Gastrocnemius medialis (tissue), 4 donors: Measurements from ENCODE around the gene NSUN2. TPM values are rescaled to one million over a fixed set of nuclear protein-coding genes. Genes with fewer than 3 reads are reported as not detected.

Source experiments
- ATAC-seq, 2 donors: fragments of 150-250 bp; one replicate each; pipeline ENCODE4 v1.9.1; 2016
- DNase-seq, 2 donors: peaks; one replicate each; pipeline ENCODE4 v3.0.0-alpha.2; 2019
- H3K27ac ChIP-seq, 4 donors: fragments of 200-600 bp; sonication (generic); 1 replicate in 1 of 4; 2 replicates in 3 of 4; pipeline ENCODE4 v1.5.1; 2016 to 2018; ENCODE audit warnings: mild to moderate bottlenecking in 2 of 4, moderate library complexity in 1 of 4
- H3K27me3 ChIP-seq, 3 donors: fragments of 200-600 bp; sonication (generic) in 2 of 3; 1 replicate in 1 of 3; 2 replicates in 2 of 3; pipeline versions ENCODE4 v1.5.1 to v1.6.0; 2016 to 2019; ENCODE audit warnings: mild to moderate bottlenecking in 1 of 3, moderate library complexity in 1 of 3
- H3K36me3 ChIP-seq, 2 donors: fragments of 200-600 bp; sonication (generic) in 1 of 2; one replicate each; pipeline ENCODE4 v1.5.1; 2017 to 2018
- H3K4me1 ChIP-seq, 2 donors: fragments of 200-600 bp; sonication (generic) in 1 of 2; one replicate each; pipeline ENCODE4 v1.5.1; 2016 to 2017; ENCODE audit warnings: mild to moderate bottlenecking in 2 of 2
- H3K4me3 ChIP-seq, 4 donors: fragments of 200-600 bp; sonication (generic) in 3 of 4; 1 replicate in 1 of 4; 2 replicates in 3 of 4; pipeline ENCODE4 v1.5.1; 2016 to 2019; ENCODE audit warnings: mild to moderate bottlenecking in 2 of 4
- H3K9me3 ChIP-seq, 3 donors: fragments of 200-600 bp; sonication (generic) in 2 of 3; 1 replicate in 1 of 3; 2 replicates in 2 of 3; pipeline ENCODE4 v1.5.1; 2016 to 2019
- POLR2A ChIP-seq, 2 donors: fragments of 450-650 bp; IDR thresholded peaks; one replicate each; pipeline ENCODE4 v1.6.1; 2017; ENCODE audit warnings: antibody characterized with exemption in 2 of 2, mild to moderate bottlenecking in 2 of 2, moderate library complexity in 2 of 2
- in situ Hi-C, 4 donors: fragments of 200-750 bp; cut with MboI; loops; one replicate each; pipeline versions ENCODE4 v1.15.0 to v1.8.0; 2017; ENCODE audit warnings: low sequenced_read_pairs in 4 of 4
- intact Hi-C: fragments of 100-400 bp; cut with DNase I; formaldehyde crosslinking; loops from one replicate; pipeline ENCODE4 v1.15.1; 2023; ENCODE audit warnings: low total_unique reads
- total RNA-seq, 4 donors: library from RNA; depleted of rRNA; stranded (reverse); fragments of >200 nt; gene quantifications; one replicate each; pipeline versions ENCODE4 v1.1.0 to v1.2.3, GENCODE V29; 2016
- TF ChIP-seq, protein P1 (sequence below), 5 experiments: fragments of 450-650 bp in 3 of 5; fragments of 200-600 bp in 2 of 5; sonication (generic) in 2 of 5; IDR thresholded peaks in 4 of 5; conservative IDR thresholded peaks in 1 of 5; 1 replicate in 4 of 5; 2 replicates in 1 of 5; pipeline ENCODE4 v1.5.1; 2016 to 2019; ENCODE audit warnings: antibody characterized with exemption in 5 of 5, mild to moderate bottlenecking in 3 of 5, moderate library complexity in 3 of 5

NSUN2 gene
- total RNA-seq, 4 donors from 2014 or later: 29.4 to 45.9 (median 38.0) TPM

DNA sequence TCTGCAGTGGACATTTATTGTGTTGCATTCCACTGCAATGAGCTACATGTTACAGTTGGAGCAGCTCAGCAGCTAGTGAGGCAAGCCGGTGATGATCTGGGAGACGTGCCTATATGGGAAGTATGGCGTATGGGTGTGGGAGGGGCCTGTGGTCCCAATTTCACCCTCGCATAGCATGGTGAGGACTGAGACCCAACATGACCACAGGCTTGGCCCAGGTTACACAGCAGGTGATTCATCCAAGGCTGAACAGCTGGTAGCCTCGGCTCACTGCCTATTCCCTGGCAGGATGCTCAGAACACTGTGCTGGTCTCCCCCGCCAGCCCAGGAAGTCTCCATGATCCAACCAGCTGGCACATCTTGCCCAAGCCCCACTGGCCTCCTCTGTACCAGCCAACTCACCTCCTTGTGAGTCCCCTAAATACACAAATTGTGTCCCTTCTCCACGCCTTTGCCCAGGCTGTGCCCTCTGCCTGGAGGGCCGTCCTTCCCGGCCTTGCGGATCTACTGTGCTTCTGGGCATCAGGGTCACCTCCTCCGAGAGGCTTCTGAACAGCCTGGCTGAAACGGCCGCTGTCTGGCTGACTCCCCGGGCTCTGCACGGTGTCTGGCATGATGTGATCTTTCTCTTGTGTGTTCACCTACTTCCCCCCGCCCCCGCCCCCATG, 81.4 kb downstream of the NSUN2 start:
- DNase-seq: peak; percentile 93 to 97
- TF ChIP-seq, protein P1, sequence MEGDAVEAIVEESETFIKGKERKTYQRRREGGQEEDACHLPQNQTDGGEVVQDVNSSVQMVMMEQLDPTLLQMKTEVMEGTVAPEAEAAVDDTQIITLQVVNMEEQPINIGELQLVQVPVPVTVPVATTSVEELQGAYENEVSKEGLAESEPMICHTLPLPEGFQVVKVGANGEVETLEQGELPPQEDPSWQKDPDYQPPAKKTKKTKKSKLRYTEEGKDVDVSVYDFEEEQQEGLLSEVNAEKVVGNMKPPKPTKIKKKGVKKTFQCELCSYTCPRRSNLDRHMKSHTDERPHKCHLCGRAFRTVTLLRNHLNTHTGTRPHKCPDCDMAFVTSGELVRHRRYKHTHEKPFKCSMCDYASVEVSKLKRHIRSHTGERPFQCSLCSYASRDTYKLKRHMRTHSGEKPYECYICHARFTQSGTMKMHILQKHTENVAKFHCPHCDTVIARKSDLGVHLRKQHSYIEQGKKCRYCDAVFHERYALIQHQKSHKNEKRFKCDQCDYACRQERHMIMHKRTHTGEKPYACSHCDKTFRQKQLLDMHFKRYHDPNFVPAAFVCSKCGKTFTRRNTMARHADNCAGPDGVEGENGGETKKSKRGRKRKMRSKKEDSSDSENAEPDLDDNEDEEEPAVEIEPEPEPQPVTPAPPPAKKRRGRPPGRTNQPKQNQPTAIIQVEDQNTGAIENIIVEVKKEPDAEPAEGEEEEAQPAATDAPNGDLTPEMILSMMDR (IDR thresholded peaks at IDR 0.05 in 4 of 5, conservative IDR thresholded peaks at IDR 0.05 in 1 of 5): no peak
- TF ChIP-seq POLR2A (IDR thresholded peaks at IDR 0.05): peak in 1 of 2 donors; percentile 50
- Histone ChIP-seq H3K36me3 (no peaks in the 10 kb centered on the region), H3K27ac (peak overlapping the region; percentile 82 to 88 (median 84)), H3K9me3 (no peaks in the 10 kb centered on the region), H3K4me3 (peak overlapping the region in 3 of 4 donors; percentile 10 to 41 (median 25)), H3K4me1 (peaks cover 15 to 16% of the 10 kb centered on the region in 2 donors), H3K27me3 (no peaks in the 10 kb centered on the region)
- peak; percentile 93 for ATAC-seq
- intact Hi-C loops (loop anchor here (1.0 to 2.0 kb wide), 3 partner anchors 23 to 129 kb away; no protein-coding TSS in a partner anchor), in situ Hi-C loops (loop anchor here in 1 of 4 donors (10.0 kb wide), 1 partner anchor 97 kb away; no protein-coding TSS in a partner anchor)

DNA sequence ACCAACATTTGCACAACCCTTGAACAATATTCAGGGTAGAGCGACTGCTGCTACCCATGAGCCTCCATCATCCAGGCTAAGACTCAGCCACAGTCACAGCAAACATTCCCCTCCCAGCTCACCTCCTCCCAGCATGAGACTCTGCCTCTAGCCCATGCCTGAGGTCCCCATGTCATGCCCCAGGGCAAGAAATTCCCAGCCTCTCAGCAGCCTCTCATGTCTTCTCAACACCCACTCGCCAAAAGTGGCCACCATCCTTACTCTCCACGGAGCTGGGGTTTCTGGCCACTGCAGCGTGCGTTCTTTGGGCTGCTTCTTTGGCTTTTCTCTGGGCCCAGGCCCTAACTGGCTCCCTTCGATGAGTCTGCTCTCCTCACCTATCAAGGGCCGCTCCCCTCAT, 82.2 kb downstream of the NSUN2 start:
- DNase-seq: no peak
- Histone ChIP-seq H3K27me3 (no peaks in the 10 kb centered on the region), H3K27ac (peak overlapping the region; percentile 82 to 88 (median 84)), H3K36me3 (no peaks in the 10 kb centered on the region), H3K4me3 (no peak overlapping the region), H3K4me1 (peaks cover 23% of the 10 kb centered on the region in 2 donors), H3K9me3 (no peaks in the 10 kb centered on the region)
- intact Hi-C loops: loop anchor here (1.0 to 2.0 kb wide), 3 partner anchors 24 to 128 kb away; no protein-coding TSS in a partner anchor
- in situ Hi-C loops: loop anchor here in 1 of 4 donors (10.0 kb wide), 1 partner anchor 96 kb away; no protein-coding TSS in a partner anchor
- TF ChIP-seq POLR2A (IDR thresholded peaks at IDR 0.05): no peak
- TF ChIP-seq, protein P1 (IDR thresholded peaks at IDR 0.05 in 4 of 5, conservative IDR thresholded peaks at IDR 0.05 in 1 of 5): no peak
- ATAC-seq: no peak

Other genes starting within 250 kb of the NSUN2 start
- gene UBE2QL1, start 184.2 kb downstream of the NSUN2 start, total RNA-seq: 100 to 1,000 TPM in 1 of 4 donors, 10 to 100 TPM in 3; 48.8 to 150 (median 67.0) TPM
- 1 to 10 TPM in 3 of 4 donors, under 1 TPM in 1; 0.75 to 4.3 (median 3.3) TPM for gene SRD5A1, start 396 bp upstream of the NSUN2 start, total RNA-seq
- 10 to 100 TPM; 11.9 to 15.2 (median 12.7) TPM for gene TENT4A, start 80.4 kb upstream of the NSUN2 start, total RNA-seq